Omental fat pad (tissue), 4 donors: Measurements from ENCODE around the gene AUTS2. TPM values are rescaled to one million over a fixed set of nuclear protein-coding genes. Genes with fewer than 3 reads are reported as not detected.

Experiments used
- ATAC-seq: fragments of 150-250 bp; one replicate; pipeline ENCODE4 v1.9.1; 2016; ENCODE audit warnings: mild to moderate bottlenecking, moderate library complexity; ENCODE audit not compliant: low FRiP score
- DNase-seq: peaks from one replicate; pipeline ENCODE4 v3.0.0-alpha.2; 2019; ENCODE audit warnings: low spot score
- CTCF ChIP-seq, 3 donors: fragments of 450-650 bp; IDR thresholded peaks; one replicate each; pipeline ENCODE4 v1.5.1; 2016 to 2017; ENCODE audit warnings: antibody characterized with exemption in 3 of 3, mild to moderate bottlenecking in 3 of 3, moderate library complexity in 2 of 3
- total RNA-seq, 4 donors: library from RNA; depleted of rRNA; stranded (reverse); fragments of >200 nt; gene quantifications; one replicate each; pipeline ENCODE4 v1.1.0, GENCODE V29; 2016

The AUTS2 gene
- total RNA-seq, 4 donors from 2014 or later = 13.2 to 27.0 (median 21.2) TPM

- TF ChIP-seq CTCF (IDR thresholded peaks at IDR 0.05) = no peak
- DNase-seq (no peak), ATAC-seq (no peak)
These were observed 4.8 kb upstream of the AUTS2 start for GRCh38 chr7:69593511-69593910.

- ATAC-seq (no peak), DNase-seq (no peak)
- no peak for TF ChIP-seq CTCF (IDR thresholded peaks at IDR 0.05)
These were observed 2.9 kb upstream of the AUTS2 start for GRCh38 chr7:69595415-69595814.

GRCh38 chr7:69596056-69596455 lies 2.2 kb upstream of the AUTS2 start:
- no peak for ATAC-seq
- no peak for DNase-seq
- no peak for TF ChIP-seq CTCF (IDR thresholded peaks at IDR 0.05)

GRCh38 chr7:69596723-69597277 lies 1.5 kb upstream of the AUTS2 start:
- no peak for TF ChIP-seq CTCF (IDR thresholded peaks at IDR 0.05)
- ATAC-seq = peak; percentile 1

GRCh38 chr7:69597278-69598076 lies 798 bp upstream of the AUTS2 start:
- DNase-seq = no peak
- TF ChIP-seq CTCF (IDR thresholded peaks at IDR 0.05) = no peak
- ATAC-seq = peak; percentile 48

More at GRCh38 chr7:69596723-69597277, 1.5 kb upstream of the AUTS2 start:
- DNase-seq = no peak

- ATAC-seq = peak; percentile 27
- no peak for DNase-seq
These were observed 411 bp downstream of the AUTS2 start for GRCh38 chr7:69598487-69599285.

More at GRCh38 chr7:69598487-69599285, 411 bp downstream of the AUTS2 start:
- no peak for TF ChIP-seq CTCF (IDR thresholded peaks at IDR 0.05)
